Astrocyte of the spinal cord (primary cell): Measurements from ENCODE around the gene CACNA1C.

Experiments
- DNase-seq: peaks from one replicate; pipeline ENCODE4 v3.0.0; 2011; ENCODE audit warnings: low read depth, low spot score
- H3K4me3 ChIP-seq: 2 replicates; pipeline ENCODE4 v1.5.1; 2011; ENCODE audit warnings: low read depth, mild to moderate bottlenecking, low read length, moderate library complexity
- in situ Hi-C: cut with HindIII; loops from 2 replicates; pipeline ENCODE4 v1.10.0; 2017; ENCODE audit warnings: low sequenced_read_pairs
- TF ChIP-seq, protein P1 (sequence below): IDR thresholded peaks from 2 replicates; pipeline ENCODE4 v1.5.1; 2012; ENCODE audit warnings: low read depth, mild to moderate bottlenecking, low read length, inconsistent platforms

The CACNA1C gene

DNA sequence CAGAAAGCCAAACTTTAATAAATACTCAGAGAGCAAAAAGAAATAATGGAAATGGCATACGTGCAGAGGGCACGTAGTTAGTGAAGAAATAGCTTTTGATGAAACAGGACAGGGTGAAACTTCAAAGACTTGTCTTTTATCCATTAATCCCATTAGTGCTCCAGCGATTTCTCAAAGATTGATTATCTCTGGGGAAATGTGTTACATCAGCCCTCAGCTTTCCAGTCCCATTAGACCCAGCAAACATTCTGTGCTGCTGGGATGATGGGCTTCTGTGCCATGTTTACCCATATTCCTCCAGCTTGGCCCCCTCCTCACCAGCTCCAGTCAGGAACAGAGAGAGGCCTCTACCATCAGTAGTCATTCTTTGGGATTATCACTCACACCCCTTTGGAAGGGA is 113.1 kb downstream of the CACNA1C start:
- in situ Hi-C loops: no loop called here
- TF ChIP-seq, protein P1, sequence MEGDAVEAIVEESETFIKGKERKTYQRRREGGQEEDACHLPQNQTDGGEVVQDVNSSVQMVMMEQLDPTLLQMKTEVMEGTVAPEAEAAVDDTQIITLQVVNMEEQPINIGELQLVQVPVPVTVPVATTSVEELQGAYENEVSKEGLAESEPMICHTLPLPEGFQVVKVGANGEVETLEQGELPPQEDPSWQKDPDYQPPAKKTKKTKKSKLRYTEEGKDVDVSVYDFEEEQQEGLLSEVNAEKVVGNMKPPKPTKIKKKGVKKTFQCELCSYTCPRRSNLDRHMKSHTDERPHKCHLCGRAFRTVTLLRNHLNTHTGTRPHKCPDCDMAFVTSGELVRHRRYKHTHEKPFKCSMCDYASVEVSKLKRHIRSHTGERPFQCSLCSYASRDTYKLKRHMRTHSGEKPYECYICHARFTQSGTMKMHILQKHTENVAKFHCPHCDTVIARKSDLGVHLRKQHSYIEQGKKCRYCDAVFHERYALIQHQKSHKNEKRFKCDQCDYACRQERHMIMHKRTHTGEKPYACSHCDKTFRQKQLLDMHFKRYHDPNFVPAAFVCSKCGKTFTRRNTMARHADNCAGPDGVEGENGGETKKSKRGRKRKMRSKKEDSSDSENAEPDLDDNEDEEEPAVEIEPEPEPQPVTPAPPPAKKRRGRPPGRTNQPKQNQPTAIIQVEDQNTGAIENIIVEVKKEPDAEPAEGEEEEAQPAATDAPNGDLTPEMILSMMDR: no peak
- H3K4me3 ChIP-seq: no peak overlapping the region
- no peak for DNase-seq

DNA sequence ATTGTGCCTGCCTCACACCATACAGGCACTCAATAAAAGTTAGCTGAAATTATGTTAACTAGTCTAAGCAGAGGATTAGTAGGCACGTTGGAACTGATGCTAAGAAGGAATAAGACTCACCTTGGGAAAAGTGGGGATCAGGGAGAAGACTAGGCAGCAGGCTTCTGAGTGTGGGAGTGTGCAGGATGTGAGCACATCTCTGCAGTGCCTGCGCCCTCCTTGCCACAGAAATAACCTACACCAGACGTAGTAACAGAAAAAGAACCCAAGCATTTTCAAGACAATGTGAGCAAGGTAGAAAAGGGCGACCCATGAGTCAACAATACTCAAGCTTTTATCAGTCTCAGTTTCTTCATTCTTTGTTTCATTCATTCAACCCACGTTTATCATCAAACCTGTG is 113.9 kb downstream of the CACNA1C start:
- DNase-seq: no peak
- TF ChIP-seq, protein P1: no peak

DNA sequence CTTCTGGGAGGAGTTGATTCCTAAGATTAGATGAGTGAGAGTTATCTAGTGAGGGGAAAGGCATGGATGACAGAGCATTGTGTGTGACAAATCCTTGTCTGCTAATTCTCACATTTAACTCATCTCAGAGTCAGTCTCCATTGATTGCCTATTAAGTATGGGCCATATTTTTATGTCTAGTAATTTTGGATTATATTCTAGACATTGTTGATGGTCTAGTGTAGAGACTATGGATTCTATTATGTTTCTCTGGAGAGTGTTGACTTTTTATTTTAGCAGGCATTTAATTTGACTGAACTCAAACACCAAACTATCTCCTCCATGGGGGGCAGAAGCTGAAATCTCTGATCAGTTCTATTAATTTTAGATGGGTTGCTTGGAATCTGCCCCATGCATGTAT is 114.4 kb downstream of the CACNA1C start:
- in situ Hi-C loops: no loop called here
- DNase-seq: no peak
- no peak overlapping the region for H3K4me3 ChIP-seq
- TF ChIP-seq, protein P1: no peak

More for the DNA sequence above, 113.9 kb downstream of the CACNA1C start:
- H3K4me3 ChIP-seq: no peak overlapping the region
- in situ Hi-C loops: no loop called here

DNA sequence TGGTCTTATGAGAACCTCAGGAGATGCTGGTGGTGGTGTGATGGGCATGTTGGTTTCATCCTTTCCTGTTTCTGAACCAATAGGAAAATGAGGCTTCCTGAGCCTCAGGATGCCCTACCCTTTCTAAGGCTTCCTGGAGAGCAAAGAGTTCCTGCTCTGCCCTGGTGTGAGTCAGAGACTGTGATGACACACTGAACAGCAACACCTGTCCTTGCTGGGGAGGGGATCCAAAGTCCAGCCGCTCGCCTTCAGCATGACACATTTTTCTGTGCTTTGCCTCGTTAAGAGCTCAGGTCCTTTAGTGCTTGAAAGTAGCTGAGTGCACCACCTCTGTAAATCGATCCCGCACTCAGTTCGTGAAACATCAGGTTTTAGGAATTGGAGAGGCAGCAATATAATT is 116.0 kb downstream of the CACNA1C start:
- no peak for DNase-seq
- H3K4me3 ChIP-seq: no peak overlapping the region
- TF ChIP-seq, protein P1: no peak
- in situ Hi-C loops: no loop called here

DNA sequence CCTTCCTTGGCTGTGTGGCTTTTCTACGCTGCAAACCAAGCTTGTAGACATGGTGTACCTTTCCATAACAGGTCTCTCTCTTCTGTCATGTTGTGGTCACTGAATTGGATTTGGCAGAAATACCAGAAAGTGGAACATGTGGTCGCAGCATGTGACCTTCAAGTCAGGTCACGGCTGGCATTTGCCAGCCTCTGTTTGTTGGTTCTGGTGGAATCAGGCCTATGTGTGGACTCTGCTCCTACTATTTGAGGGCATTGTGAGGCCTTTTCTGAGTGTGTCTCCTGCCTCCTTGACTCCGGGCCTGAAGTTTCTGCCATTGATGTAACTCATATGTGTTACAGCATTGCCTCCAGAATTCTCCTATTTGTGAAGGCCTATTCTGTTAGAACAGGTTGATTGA is 116.7 kb downstream of the CACNA1C start:
- TF ChIP-seq, protein P1: no peak
- no peak overlapping the region for H3K4me3 ChIP-seq
- DNase-seq: no peak
- in situ Hi-C loops: no loop called here

DNA sequence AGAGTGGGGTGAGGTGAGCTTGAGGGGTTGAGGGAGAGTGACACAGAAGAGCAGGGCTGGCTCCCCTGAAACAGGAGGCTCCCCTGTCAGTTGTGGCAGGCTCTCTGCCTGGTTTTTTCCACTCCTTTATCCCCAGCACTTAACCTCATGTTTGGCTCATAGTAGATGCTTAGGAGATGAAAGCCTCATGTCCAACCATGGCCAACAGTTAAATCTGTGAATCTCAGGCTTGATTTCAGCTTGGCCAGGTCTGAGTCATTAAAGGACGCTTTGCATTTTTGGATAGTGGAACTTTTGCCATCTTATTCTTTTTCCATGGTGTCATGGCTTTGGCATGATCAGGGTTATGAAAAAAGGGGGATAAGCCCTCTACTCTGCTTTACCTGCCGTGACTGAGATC is 117.2 kb downstream of the CACNA1C start:
- DNase-seq: peak; percentile 33
- TF ChIP-seq, protein P1: no peak
- H3K4me3 ChIP-seq: no peak overlapping the region
- in situ Hi-C loops: no loop called here

DNA sequence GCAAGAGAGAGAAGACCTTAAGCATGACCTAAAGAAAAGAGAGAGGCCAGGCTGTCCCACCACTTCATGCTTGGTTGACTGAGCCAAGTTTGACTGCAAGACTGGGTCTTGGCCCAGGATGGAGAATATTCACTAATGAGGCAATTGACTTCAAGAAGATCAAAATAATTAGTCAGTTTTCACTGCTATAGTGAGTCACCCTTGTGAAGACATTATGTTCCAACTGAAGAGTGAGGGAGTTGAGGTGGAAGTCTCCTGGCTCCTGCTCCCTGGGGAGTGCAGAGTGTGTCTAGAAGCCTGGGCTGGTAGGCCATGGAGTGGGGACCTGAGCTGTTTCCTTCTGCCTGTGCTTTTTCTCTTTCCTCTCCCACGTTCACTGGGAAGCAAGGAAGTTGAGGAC is 117.6 kb downstream of the CACNA1C start:
- H3K4me3 ChIP-seq: no peak overlapping the region
- TF ChIP-seq, protein P1: no peak
- in situ Hi-C loops: no loop called here
- peak; percentile 42 for DNase-seq
